ENCODE data around the gene BICD1. TPM values are rescaled to one million over a fixed set of nuclear protein-coding genes. Genes with fewer than 3 reads are reported as not detected.

Gene BICD1
- total RNA-seq, 1 experiment from 2014 or later, result 8.1 TPM

DNA sequence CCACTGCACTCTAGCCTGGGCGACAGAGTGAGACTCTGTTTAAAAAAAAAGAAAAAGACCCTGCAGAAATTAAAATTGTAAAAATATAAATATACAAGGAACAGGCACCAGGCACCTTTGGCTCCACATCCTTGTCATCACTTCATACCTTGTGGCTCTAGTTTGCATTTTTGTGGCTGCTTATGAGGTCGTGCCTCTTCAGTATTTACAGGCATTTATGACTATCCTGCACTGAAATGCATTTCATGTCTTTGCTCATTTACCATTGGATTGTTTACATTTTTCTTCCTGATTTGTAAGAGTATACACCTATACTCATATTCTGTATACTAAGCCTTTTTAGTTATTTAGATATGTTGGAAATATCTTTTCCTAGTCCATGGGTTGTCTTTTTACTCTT, 20.1 kb downstream of the BICD1 start:
- DNase-seq (ENCODE audit: low read depth, low spot score), result no peak
- in situ Hi-C loops (cut with HindIII; ENCODE audit: low pct_unique_long_range_greater_than_20kb, low sequenced_read_pairs), result no loop called here

DNA sequence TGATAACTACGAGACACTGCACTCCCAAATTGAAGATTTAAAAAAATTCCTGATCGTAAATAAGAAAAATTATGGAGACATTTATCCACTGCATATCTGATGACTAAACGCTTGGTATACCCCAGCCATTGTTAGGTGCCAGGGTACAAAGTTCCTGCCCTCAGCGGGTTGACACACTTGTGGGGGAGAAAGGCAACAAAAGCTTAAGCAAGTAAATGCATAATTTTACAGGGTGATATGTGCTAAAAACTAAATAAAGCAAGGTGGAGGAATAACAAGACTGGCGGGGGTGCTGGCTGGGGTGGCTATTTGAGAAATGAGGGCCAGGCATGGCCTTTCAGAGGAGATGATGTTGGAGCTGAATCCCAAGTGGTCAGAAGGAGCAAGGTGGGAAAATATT, 25.0 kb downstream of the BICD1 start:
- DNase-seq (ENCODE audit: low read depth, low spot score), result no peak
- in situ Hi-C loops (cut with HindIII; ENCODE audit: low pct_unique_long_range_greater_than_20kb, low sequenced_read_pairs), result no loop called here

DNA sequence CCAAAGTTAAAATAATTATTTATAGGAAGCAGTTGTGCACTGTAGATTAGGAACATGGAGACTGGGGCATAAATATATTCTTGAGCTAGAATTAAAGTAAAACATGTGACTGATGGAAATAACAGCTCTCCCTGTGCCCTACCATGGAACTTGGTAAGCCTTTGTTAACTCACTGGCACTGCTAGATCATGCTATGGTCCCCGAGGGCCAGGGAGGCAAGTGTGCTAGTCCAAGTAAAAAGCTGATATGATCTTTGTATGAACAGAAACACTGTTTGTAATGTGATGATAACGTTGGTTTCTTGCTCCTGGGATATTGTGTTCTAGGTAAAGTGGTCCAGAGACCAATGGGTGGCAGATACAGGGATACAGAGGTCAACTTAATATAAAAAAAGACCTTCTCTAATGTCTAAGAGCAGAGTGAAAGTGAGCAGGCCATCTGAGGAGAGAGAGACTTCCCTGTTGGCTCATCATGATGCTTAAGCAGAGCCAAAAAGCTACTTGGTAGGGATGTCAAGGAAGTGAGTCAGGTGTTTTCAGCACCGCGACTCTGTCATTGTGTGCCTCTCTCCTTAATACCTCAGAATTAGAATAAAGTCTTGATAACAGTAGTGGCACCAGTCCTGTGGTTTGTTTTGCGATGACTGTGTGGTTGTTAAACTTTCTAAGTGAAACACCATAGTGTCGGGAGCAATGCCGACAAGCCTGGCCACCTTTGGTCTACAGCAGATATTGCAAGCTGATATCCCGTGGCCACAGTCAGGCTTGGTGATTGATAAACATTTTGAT, 27.6 kb downstream of the BICD1 start:
- no peak for DNase-seq (ENCODE audit: low read depth, low spot score)

DNA sequence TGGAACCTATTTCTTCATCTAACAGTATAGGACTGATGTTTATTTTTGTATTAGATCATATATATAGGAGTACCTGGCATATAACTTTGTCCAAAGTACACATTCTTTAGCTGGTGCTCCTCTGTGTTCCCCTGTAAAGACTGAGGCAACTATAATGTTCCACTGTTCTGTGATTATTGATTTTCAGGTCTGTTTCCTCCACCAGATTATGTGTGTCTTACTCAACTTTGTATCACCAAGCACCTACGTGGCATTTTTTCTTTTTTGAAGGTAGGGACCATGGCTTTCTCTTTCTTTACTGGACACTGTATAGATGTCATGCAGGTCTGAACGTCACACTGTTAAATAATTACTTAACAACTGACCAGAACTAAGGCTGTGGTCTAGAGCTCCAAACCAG, 29.3 kb downstream of the BICD1 start:
- no peak for DNase-seq (ENCODE audit: low read depth, low spot score)
- in situ Hi-C loops (cut with HindIII; ENCODE audit: low pct_unique_long_range_greater_than_20kb, low sequenced_read_pairs), result no loop called here

More for the DNA sequence above, 27.6 kb downstream of the BICD1 start:
- in situ Hi-C loops (cut with HindIII; ENCODE audit: low pct_unique_long_range_greater_than_20kb, low sequenced_read_pairs), result no loop called here

DNA sequence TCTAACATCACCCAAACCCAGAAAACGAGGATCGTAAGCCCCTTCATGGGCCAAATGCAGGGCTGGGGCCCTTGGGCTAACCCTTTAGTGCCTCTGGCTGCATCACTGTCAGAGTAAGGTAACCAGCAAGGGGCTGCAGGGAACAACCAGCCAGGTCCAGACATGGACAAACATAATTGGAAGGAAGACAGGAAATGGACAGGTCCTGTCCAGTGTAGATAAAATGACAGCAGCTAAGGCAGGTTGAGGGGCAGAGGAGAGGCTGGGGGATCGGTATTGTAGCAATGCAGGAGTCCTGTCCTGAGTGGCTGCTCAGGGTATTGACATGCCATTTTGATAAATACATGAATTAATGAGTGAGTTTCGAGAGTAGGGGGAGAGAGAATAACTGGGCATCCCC, 29.8 kb downstream of the BICD1 start:
- in situ Hi-C loops (cut with HindIII; ENCODE audit: low pct_unique_long_range_greater_than_20kb, low sequenced_read_pairs), result no loop called here
- no peak for DNase-seq (ENCODE audit: low read depth, low spot score)

DNA sequence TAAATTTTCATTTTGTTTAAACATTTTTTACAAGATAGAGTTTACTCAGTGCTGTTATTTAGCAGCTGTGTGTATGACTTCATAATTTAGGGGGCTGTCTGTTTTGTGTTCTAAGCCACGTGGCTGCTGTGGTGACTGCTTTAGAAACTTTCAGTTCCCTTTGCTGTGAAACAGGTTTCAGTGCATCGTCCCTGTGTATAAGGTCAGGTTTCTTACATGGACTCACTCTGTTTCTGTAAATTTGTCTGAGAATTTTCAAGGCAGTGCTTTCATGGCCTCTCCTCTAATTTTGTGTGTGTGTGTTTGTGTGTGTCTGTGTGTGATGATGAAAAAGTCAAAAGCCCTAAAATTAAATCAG, 32.4 kb downstream of the BICD1 start:
- in situ Hi-C loops (cut with HindIII; ENCODE audit: low pct_unique_long_range_greater_than_20kb, low sequenced_read_pairs), result no loop called here
- DNase-seq (ENCODE audit: low read depth, low spot score), result peak; percentile 48

DNA sequence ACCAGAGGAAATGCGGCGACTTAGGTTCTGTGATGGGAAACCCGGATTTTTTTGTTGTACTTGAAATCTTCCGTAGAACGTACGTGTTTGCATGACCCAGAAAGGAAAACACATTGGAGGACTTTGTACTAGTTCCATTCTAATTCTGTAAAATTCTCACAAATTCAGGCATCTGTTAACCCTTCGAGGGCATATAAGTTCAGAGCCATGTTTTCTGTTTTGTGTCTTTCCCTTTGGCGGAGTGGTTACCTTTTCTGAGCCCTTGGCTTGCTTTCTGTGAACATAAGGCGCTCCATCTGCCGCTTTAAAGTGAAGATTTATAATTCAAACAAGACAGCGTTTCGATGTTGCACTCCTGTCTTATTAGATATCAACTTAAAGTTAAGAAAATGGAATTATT, 34.2 kb downstream of the BICD1 start:
- in situ Hi-C loops (cut with HindIII; ENCODE audit: low pct_unique_long_range_greater_than_20kb, low sequenced_read_pairs), result no loop called here
- no peak for DNase-seq (ENCODE audit: low read depth, low spot score)

DNA sequence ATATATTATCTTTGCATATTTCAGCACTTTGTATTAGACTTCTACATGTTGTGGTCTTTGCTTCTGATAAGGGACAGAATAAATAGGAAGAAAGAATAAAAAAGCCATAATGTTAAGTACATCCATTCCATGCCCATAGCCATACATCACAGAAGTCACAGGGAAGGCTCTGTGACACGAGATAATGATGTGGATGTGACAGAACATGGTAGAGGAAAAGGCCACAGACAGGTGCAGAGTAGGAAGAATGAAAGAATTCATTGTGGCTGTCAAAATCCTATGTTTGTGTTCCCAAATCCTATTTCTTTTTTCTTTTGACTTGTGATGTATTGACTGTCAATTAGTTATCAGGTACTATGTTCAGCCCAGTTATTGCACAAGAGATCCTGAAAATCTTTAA, 38.4 kb downstream of the BICD1 start:
- in situ Hi-C loops (cut with HindIII; ENCODE audit: low pct_unique_long_range_greater_than_20kb, low sequenced_read_pairs), result no loop called here
- no peak for DNase-seq (ENCODE audit: low read depth, low spot score)

DNA sequence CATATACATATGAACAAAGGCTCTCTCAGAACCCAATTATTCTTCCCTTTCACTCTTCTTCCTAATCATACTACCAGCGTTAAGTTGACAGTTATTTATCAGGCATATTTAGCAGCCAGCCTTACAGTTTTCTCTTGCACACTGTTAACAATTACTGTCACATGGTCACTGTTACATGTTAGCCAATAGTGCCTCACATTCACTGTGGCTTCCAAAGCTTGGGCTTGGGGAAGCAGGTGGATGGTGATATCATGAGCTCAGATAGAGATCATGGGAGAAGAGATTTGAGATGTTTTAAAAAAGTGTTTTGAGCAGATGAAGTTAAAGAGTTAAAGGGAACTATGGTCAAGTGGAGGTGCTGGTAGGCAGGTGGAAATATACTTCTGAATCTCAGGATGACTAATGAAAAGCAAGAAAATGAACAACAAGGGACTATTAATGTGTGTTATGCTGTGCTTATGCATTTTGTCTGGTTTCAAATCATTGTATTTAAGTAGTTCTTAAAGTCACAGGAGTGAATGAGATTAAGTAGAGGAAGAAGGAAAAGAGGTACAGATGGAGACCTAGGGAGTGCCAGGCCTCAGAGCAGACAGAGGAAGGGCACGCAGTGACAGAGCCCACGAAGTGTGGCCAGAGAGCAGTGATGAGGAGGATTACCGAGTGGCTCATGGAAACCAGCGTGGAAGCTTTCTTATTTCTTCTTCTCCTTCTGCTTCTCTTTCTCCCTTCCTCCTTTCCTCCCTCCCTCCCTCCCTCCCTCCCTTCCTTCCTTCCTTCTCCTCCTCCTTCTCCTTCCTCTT, 39.6 kb downstream of the BICD1 start:
- DNase-seq (ENCODE audit: low read depth, low spot score), result no peak
- in situ Hi-C loops (cut with HindIII; ENCODE audit: low pct_unique_long_range_greater_than_20kb, low sequenced_read_pairs), result no loop called here

DNA sequence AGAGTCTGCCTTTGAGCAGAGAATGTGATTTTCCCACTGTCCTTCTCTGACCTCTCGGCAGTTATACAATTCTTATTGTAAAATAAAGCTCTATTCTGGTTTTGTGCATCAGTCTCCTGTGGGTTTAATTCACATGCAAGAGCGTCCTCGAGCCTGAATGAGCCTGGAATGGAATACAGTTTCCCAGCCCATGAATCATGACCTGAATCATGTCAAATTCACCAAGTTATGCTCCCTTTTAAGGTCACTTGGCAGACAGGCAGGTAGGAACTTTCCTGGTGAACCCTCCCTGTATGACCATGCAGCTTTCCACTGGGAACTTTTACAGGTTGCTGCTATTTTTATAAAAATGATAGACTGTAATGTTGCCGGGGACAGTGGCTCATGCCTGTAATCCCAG, 41.7 kb downstream of the BICD1 start:
- in situ Hi-C loops (cut with HindIII; ENCODE audit: low pct_unique_long_range_greater_than_20kb, low sequenced_read_pairs), result no loop called here
- DNase-seq (ENCODE audit: low read depth, low spot score), result no peak

DNA sequence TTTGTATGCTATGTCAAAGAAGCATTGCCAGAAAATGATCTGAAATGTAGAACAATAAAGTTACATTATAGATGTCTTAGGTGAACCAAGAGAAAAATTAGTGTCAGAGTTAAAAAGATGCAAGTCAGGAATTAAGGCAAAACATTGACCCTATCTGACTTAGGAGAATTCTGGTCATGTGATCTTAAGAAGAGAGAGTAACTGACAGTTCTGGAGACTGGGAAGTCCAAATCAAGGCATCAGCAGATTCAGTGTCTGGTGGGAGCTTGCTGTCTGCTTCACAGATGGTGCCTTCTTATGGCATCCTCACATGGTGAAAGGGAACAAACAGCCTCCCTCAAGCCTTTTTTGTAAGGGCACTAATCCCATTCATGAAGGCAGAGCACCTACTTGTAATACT, 42.8 kb downstream of the BICD1 start:
- no peak for DNase-seq (ENCODE audit: low read depth, low spot score)
- in situ Hi-C loops (cut with HindIII; ENCODE audit: low pct_unique_long_range_greater_than_20kb, low sequenced_read_pairs), result no loop called here

DNA sequence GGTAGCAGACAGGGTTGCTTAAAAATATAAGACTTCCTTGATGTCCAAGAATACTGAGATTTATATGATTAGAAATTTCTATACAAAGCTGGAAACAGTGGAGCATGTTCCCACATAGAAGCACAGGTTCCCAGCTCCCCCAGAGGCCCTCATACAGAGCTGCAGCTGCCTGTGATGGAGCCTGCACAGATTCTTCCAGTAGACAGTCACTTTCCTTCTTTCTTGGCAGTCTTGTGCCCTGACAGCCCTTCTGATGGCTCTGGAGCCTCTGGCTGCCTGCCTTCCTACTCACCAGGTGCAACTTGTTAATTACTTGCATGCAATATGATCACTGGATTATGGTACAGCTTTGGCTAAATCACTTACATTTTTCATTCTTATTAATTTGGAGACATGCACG, 44.4 kb downstream of the BICD1 start:
- DNase-seq (ENCODE audit: low read depth, low spot score), result no peak
- in situ Hi-C loops (cut with HindIII; ENCODE audit: low pct_unique_long_range_greater_than_20kb, low sequenced_read_pairs), result no loop called here

DNA sequence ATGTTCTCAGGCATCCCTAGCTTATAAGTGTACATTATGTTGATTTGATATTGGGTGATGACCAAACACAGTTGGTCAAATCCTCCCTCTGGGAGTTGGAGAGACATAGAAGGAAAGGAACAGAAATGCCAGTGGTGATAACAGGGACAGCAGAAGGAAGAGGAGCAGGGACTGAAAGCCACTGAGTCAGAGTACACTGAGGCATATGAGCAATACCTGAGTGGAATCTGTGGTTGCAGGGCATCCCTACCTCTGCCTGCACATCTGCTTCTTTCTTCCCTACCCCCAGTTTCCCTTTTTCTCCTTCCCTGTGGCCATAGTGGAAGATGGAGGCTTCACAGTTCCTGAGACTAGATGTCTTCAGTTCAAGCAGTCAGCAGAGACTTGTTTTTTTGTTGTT, 44.9 kb downstream of the BICD1 start:
- in situ Hi-C loops (cut with HindIII; ENCODE audit: low pct_unique_long_range_greater_than_20kb, low sequenced_read_pairs), result no loop called here
- no peak for DNase-seq (ENCODE audit: low read depth, low spot score)

DNA sequence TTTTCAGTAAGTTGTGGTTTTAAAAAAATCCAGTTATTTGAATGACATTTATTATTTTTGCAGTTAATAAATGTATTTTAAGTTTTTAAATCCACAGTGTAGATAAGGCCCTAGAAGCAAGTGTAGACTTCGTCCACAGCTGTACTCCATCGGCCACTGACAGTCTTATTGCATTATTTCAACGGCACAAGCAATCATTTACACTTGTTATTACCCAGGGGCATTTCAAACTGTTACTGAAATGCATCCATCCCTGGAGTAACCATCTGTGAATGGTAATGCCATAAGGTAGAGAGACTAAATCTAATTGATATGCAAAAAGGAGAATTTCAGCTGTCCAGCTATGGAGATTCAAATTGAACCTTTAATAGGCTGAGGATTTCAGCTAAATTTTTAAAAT, 48.4 kb downstream of the BICD1 start:
- in situ Hi-C loops (cut with HindIII; ENCODE audit: low pct_unique_long_range_greater_than_20kb, low sequenced_read_pairs), result no loop called here
- no peak for DNase-seq (ENCODE audit: low read depth, low spot score)

DNA sequence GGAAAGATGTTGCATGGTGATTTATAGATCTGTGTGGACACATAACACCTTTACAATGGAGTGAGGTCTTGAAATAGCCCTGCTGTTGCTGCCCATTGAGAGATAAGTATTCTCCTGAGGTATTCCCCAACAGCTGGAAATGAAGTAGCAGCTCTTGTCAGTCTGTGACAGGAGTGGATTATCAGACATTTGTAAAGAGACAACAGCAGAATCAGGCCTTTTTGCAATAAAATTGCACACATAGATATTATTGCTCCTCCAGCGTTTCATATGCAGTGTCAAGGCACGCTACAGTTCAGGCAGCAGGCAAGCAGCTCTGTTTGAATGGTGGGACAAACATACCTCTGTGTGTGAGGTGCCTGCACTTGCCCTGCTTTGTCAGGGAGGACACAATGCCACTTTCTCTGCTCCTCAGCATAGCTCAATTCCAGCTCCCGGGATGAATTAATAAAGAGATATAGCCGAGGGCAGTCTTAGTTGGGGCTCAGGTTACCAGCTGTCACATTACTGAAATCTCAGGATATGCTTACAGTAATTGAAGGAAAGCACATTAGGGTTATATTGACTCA, 49.4 kb downstream of the BICD1 start:
- peak; percentile 68 for DNase-seq (ENCODE audit: low read depth, low spot score)
- in situ Hi-C loops (cut with HindIII; ENCODE audit: low pct_unique_long_range_greater_than_20kb, low sequenced_read_pairs), result no loop called here

DNA sequence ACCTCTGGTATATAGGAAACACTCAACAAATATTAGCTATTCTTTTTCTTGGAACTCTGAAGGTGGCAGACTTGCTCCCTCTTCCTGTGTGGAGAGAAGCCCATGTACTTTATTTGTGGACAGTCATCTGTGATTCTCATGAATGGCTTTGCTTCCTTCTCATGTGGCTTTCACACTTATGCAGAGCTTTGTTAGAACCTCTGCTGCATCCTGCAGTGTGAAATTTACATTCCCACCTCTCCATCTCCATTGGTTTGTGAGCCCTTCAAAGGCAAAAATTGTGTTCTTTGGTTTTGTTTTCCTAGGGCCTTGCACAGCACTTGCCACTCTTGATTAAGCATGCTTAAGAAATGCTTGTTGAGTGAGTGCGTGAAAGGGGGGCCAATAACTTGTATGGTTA, 51.9 kb downstream of the BICD1 start:
- in situ Hi-C loops (cut with HindIII; ENCODE audit: low pct_unique_long_range_greater_than_20kb, low sequenced_read_pairs), result no loop called here
- peak; percentile 21 for DNase-seq (ENCODE audit: low read depth, low spot score)

DNA sequence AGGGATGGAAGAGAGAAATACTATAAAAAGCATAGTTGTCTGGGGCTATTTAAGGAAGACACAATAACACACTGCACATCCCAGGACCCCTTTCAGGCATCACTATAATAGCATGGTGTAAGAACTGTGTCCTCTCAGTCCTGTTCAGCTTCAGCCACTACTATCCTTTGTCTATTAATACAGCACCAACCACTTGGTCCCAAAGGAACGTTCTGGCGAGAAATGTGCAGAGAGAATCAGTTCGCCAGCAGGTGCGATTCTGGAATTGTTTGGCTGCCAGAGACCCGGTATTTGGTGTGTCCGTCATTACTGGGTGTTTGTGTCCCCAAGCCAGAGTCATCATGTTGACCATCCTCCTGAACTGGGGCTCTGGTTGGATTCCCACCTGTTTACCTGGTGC, 52.7 kb downstream of the BICD1 start:
- in situ Hi-C loops (cut with HindIII; ENCODE audit: low pct_unique_long_range_greater_than_20kb, low sequenced_read_pairs), result no loop called here
- no peak for DNase-seq (ENCODE audit: low read depth, low spot score)

DNA sequence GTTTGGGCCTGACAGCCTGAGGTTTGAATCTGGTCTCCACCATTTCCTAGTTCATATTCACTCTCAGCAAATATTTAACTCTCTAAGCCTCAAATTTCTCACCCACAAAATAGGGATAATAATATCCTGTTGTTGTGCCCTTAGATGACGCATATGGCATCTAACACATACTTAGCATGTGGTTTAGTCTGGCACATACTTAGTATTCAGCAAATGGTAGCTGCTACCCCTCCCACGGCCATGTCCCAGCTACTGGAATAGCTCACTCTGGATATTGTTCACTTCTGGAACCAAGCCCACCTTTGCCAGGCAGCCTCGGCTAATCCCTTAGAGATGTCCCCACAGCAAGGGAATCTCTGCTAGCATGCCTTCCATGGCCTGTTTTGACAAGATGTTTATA, 53.3 kb downstream of the BICD1 start:
- in situ Hi-C loops (cut with HindIII; ENCODE audit: low pct_unique_long_range_greater_than_20kb, low sequenced_read_pairs), result no loop called here
- no peak for DNase-seq (ENCODE audit: low read depth, low spot score)

DNA sequence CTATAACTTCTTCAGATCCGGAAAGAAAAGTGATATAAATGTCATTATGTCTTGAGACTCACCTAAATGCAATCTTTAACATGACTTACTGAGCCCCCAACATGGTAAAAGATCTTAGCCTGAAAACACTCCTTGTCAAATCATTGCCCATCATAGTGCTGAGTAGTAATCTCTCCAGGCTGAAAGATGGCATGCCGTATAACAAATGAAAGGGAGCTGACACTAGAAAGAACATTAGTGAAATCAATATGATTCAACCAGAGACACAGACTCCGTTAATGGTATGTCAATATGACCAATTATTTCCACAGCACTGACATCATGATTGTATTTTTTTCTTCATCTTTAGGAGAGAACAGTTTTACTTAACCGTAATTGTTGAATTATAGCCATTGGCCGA, 54.4 kb downstream of the BICD1 start:
- in situ Hi-C loops (cut with HindIII; ENCODE audit: low pct_unique_long_range_greater_than_20kb, low sequenced_read_pairs), result no loop called here
- no peak for DNase-seq (ENCODE audit: low read depth, low spot score)
